ENCODE measurements around the gene RAB44. TPM values are rescaled to one million over a fixed set of nuclear protein-coding genes. Genes with fewer than 3 reads are reported as not detected.

RAB44 gene
- total RNA-seq, 2 donors from 2014 or later = 0.33 to 0.42 TPM

GRCh38 chr6:36754582-36755434 lies 57.2 kb downstream of the RAB44 start:
- no peak for DNase-seq (ENCODE audit: low spot score)
- intact Hi-C loops (cut with DNase I) = loop anchor here in 1 of 2 donors (5.0 to 10.0 kb wide), 2 partner anchors 53 to 140 kb away; no protein-coding TSS in a partner anchor

- intact Hi-C loops (cut with DNase I) = loop anchor here in 1 of 2 donors (10.0 kb wide), 1 partner anchor 141 kb away; no protein-coding TSS in a partner anchor
- no peak for DNase-seq (ENCODE audit: low spot score)
These were observed 58.1 kb downstream of the RAB44 start for GRCh38 chr6:36755435-36756348.

- intact Hi-C loops (cut with DNase I) = loop anchor here in 1 of 2 donors (10.0 kb wide), 1 partner anchor 142 kb away; no protein-coding TSS in a partner anchor
These were observed 59.2 kb downstream of the RAB44 start for GRCh38 chr6:36756786-36757185.

GRCh38 chr6:36757206-36757605 lies 59.6 kb downstream of the RAB44 start:
- intact Hi-C loops (cut with DNase I) = loop anchor here in 1 of 2 donors (10.0 kb wide), 1 partner anchor 142 kb away; no protein-coding TSS in a partner anchor

More at GRCh38 chr6:36756786-36757185, 59.2 kb downstream of the RAB44 start:
- DNase-seq (ENCODE audit: low spot score) = no peak

GRCh38 chr6:36757943-36758508 lies 60.4 kb downstream of the RAB44 start:
- intact Hi-C loops (cut with DNase I) = loop anchor here in 1 of 2 donors (10.0 kb wide), 1 partner anchor 143 kb away; no protein-coding TSS in a partner anchor
- DNase-seq (ENCODE audit: low spot score) = no peak

More at GRCh38 chr6:36757206-36757605, 59.6 kb downstream of the RAB44 start:
- no peak for DNase-seq (ENCODE audit: low spot score)

DNA sequence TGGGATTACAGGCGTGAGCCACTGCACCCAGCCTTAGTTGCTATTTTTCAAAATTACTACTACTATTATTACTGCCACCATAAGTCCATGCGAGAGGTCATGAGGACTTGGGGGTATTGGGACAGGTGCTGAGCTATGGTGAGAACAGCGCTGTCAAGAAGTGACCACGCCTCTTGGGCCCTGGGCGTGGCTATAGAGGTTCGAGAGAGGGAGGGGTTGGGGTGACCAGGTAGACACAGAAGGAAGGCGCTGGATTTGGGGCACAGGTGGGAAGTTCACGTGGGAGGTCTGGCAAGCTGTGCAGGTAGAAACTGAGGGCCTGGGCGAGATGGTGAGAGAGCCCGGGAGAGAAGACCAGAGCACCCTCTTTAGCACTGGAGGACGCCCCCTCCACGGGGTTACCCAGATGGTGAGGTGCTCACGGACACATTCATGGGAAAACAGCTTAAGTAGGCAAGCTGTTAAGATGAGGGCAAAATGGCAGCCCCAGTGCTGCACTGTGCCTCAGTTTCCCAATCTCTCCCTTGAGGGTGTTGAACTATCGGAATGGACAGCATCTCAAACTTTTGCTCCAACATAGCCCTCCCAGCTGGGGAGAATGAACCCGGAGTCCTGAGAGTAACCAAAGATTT lies 61.0 kb downstream of the RAB44 start:
- intact Hi-C loops (cut with DNase I) = loop anchor here in 1 of 2 donors (10.0 kb wide), 1 partner anchor 144 kb away; no protein-coding TSS in a partner anchor
- DNase-seq (ENCODE audit: low spot score) = no peak

GRCh38 chr6:36759148-36759759 lies 61.6 kb downstream of the RAB44 start:
- intact Hi-C loops (cut with DNase I) = loop anchor here in 1 of 2 donors (10.0 kb wide), 1 partner anchor 144 kb away; no protein-coding TSS in a partner anchor

GRCh38 chr6:36760685-36761435 lies 63.2 kb downstream of the RAB44 start:
- intact Hi-C loops (cut with DNase I) = no loop called here
- no peak for DNase-seq (ENCODE audit: low spot score)

More at GRCh38 chr6:36759148-36759759, 61.6 kb downstream of the RAB44 start:
- DNase-seq (ENCODE audit: low spot score) = peak; percentile 95

DNA sequence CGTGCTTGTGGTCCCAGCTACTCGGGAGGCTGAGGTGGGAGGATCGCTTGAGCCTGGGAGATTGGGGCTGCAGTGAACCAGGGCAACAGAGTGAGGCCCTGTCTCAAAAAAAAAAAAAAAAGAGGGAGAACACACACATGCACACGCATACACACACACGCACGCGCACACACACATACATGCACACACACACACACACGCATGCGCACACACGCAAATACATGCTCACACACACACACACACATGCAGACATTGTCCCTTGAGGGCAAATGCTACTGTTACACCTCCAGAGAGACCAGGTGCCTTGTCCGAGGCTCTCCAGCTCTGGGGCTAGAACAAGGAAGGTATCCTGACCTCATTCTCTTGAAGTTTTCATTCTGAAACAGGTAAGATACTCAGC lies 64.5 kb downstream of the RAB44 start:
- intact Hi-C loops (cut with DNase I) = no loop called here
- no peak for DNase-seq (ENCODE audit: low spot score)

DNA sequence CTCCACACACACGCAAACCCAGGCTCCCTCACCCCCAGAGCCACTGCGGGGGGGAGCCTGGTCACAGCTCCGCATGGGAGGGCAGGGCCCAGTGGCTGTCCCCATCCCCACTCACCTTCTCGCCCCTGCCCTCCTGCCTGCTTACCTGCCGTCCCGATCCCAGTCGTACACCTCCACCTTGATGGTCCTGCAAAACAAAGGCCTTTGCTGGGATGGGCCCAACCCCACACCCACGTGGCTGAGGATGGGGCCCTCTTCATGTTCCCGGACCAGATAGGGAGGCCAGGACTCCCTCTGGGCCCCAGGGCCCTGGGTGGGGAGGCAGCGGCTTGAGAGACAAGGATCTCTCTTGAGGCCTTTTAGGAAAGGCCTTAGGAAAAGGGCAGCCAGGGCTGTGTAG lies 67.6 kb downstream of the RAB44 start:
- intact Hi-C loops (cut with DNase I) = loop anchor here in 1 of 2 donors (5.0 kb wide), 1 partner anchor 252 kb away; no protein-coding TSS in a partner anchor
- DNase-seq (ENCODE audit: low spot score) = no peak

DNA sequence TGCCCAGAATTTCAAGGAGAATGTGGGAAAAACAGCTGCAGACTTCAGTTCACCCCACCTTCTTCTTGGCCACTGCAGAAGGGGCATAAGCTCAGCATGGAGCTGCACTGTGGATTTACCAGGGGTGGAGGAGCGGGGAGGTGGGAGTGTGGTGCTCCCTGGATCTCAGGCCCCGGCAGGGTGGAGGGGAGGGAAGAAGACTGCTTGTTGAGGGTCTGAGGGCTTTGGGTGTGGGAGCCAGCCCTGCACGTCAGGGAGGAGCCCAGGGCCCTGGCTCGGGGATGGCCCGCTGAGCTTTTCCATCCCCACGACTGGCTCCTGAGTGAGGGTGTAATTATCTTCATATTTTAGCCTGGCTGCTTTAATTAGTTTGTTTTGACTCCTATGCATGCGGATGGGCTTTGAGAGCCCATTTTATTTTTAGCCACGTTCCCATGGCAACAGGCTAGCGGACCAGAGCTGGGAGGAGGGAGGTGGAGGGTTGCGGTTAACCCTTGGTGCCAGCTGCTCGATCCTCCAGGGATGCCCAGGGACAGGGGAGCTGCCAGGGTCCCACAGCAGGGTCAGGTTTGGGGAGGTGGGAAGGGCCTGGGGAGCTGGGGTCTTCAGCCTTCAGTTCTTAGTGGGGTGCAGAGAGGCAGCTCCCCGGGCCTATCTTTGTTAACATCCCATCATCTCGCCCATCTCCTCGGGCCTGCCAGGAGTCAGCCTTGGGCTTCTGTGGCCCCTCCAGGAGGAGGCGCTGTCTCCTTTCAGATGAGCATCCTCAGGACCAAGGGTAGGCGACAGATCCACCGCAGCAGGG lies 68.2 kb downstream of the RAB44 start:
- DNase-seq (ENCODE audit: low spot score) = peak; percentile 94
- intact Hi-C loops (cut with DNase I) = loop anchor here (1.0 to 5.0 kb wide), 2 partner anchors 73 to 252 kb away; no protein-coding TSS in a partner anchor

DNA sequence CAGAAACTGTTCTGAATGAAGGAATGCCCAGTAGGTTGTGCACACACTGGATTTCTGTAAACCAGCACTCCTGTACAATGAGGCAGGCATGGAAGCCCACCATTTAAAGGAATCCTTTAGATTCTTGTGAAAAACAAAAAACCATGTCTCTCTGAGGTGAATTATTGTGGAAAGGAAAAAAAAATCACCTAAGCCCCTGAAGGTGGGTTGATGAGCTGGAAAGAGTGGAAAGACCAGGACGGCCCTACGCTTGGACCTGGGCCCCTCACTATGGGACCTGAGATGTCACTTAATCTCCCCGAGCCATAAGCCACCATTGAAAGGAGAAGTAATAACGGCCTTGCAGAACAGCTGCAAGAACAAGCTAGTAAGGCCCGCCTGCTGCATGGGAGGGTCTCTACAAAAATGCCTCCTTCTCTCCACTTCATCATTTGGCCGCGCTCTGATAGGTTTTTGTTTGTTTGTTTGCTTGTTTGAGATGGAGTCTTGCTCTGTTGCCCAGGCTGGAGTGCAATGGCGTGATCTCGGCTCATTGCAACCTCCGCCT lies 68.8 kb downstream of the RAB44 start:
- DNase-seq (ENCODE audit: low spot score) = no peak
- intact Hi-C loops (cut with DNase I) = loop anchor here (1.0 to 5.0 kb wide), 2 partner anchors 72 to 251 kb away; no protein-coding TSS in a partner anchor

GRCh38 chr6:36769183-36769675 lies 71.6 kb downstream of the RAB44 start:
- no peak for DNase-seq (ENCODE audit: low spot score)
- intact Hi-C loops (cut with DNase I) = loop anchor here in 1 of 2 donors (2.0 to 5.0 kb wide), 2 partner anchors 82 to 248 kb away; no protein-coding TSS in a partner anchor

GRCh38 chr6:36769676-36770499 lies 72.3 kb downstream of the RAB44 start:
- intact Hi-C loops (cut with DNase I) = loop anchor here in 1 of 2 donors (2.0 to 5.0 kb wide), 2 partner anchors 81 to 247 kb away; no protein-coding TSS in a partner anchor
- no peak for DNase-seq (ENCODE audit: low spot score)

DNA sequence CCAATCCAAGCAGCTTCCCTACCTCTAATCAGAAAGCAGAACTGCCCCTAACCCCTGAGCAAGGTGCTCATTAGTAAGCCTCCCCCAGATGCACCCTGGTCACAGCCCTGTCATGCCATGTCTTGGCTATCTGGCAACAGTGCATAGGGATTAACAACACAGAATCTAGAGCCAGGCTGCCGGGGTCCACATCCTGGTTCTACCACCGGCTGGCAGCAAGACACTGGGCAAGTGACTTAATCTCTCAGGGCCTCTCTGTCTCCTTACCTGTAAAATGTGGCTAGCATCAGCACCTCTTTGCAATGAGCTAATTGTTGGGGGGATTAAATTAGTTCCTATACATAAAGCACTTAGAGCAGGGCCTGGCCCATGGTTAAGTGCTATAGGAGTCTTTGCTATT lies 73.5 kb downstream of the RAB44 start:
- no peak for DNase-seq (ENCODE audit: low spot score)
- intact Hi-C loops (cut with DNase I) = no loop called here
